ENCODE results near the gene PRIM2.
"Not testable (repeated sequence)": the region's sequence is repeated elsewhere in the genome, so short reads cannot be mapped to it uniquely, and the experiment has no call there.

- TF ChIP-seq, protein P1, sequence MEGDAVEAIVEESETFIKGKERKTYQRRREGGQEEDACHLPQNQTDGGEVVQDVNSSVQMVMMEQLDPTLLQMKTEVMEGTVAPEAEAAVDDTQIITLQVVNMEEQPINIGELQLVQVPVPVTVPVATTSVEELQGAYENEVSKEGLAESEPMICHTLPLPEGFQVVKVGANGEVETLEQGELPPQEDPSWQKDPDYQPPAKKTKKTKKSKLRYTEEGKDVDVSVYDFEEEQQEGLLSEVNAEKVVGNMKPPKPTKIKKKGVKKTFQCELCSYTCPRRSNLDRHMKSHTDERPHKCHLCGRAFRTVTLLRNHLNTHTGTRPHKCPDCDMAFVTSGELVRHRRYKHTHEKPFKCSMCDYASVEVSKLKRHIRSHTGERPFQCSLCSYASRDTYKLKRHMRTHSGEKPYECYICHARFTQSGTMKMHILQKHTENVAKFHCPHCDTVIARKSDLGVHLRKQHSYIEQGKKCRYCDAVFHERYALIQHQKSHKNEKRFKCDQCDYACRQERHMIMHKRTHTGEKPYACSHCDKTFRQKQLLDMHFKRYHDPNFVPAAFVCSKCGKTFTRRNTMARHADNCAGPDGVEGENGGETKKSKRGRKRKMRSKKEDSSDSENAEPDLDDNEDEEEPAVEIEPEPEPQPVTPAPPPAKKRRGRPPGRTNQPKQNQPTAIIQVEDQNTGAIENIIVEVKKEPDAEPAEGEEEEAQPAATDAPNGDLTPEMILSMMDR (IDR thresholded peaks at IDR 0.05; ENCODE audit: insufficient read depth, low read length, poor library complexity, severe bottlenecking), result not testable (repeated sequence)
- not testable (repeated sequence) for TF ChIP-seq EZH2phosphoT487 (conservative IDR thresholded peaks at IDR 0.05; ENCODE audit: low read length)
These were observed 54.3 kb downstream of the PRIM2 start for GRCh38 chr6:57371779-57372178.
